ENCODE measurements around the gene GPATCH8. TPM values are rescaled to one million over a fixed set of nuclear protein-coding genes. Genes with fewer than 3 reads are reported as not detected.

The GPATCH8 gene
- total RNA-seq, 3 donors from 2014 or later (not counting 1 experiment from before 2014, with no cell fraction given): 104 to 111 (median 109) TPM

- no peaks in the 10 kb centered on the region for H3K9me3 ChIP-seq (ENCODE audit: control insufficient read depth, insufficient read depth, low read length)
- intact Hi-C loops (cut with micrococcal nuclease): no loop called here
- H3K27ac ChIP-seq (ENCODE audit: low read length): no peak overlapping the region
- peaks cover 72 to 76% of the 10 kb centered on the region in 2 donors for H3K4me1 Mint-ChIP-seq
- no peaks in the 10 kb centered on the region for H3K27me3 ChIP-seq (ENCODE audit: control insufficient read depth, insufficient read depth, low read length)
- H3K9me3 Mint-ChIP-seq: no peaks in the 10 kb centered on the region
- ATAC-seq: no peak
- H3K36me3 ChIP-seq (ENCODE audit: control insufficient read depth, insufficient read depth, low read length): no peaks in the 10 kb centered on the region
- TF ChIP-seq CTCF (IDR thresholded peaks at IDR 0.05): no peak
- no peak for DNase-seq
- no peak overlapping the region for H3K4me3 ChIP-seq (ENCODE audit: low read length)
- peaks cover 10% of the 10 kb centered on the region for H3K4me1 ChIP-seq (ENCODE audit: control insufficient read depth, insufficient read depth, low read length)
- no peak overlapping the region for H3K4me3 Mint-ChIP-seq
- H3K27ac Mint-ChIP-seq: peak overlapping the region in 1 of 2 donors; percentile 21
- H3K36me3 Mint-ChIP-seq: no peaks in the 10 kb centered on the region
- 67% methylated on average over 1 of the region's 2 CpGs for WGBS (ENCODE audit: insufficient coverage)
- H3K27me3 Mint-ChIP-seq (ENCODE audit: low read depth in 2 of 2): no peaks in the 10 kb centered on the region
Observed at GRCh38 chr17:44496815-44497214, 6.4 kb downstream of the GPATCH8 start.

DNA sequence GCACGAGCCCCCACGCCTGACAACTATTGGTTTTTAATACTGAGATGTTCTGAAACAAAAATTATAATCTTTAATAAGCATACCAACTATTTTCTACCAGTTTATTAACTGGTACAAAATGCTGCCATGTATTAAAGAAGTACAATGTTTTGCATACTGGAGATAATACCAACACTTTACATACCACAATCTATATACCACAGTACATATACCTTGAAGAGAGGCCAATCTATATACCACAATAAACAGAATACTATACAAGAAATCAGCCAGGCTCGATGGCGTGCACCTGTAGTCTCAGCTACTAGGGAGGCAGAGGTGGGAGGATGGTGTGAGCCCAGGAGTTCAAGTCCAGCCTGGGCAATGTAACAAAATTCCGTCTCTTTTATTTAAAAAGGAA, 9.9 kb downstream of the GPATCH8 start:
- 93% methylated on average over 3 of the region's 5 CpGs for WGBS (ENCODE audit: insufficient coverage)
- intact Hi-C loops (cut with micrococcal nuclease): no loop called here
- H3K27me3 Mint-ChIP-seq (ENCODE audit: low read depth in 2 of 2): no peaks in the 10 kb centered on the region
- H3K4me1 Mint-ChIP-seq: peaks cover 54 to 59% of the 10 kb centered on the region in 2 donors
- no peak for TF ChIP-seq CTCF (IDR thresholded peaks at IDR 0.05)
- no peaks in the 10 kb centered on the region for H3K36me3 ChIP-seq (ENCODE audit: control insufficient read depth, insufficient read depth, low read length)
- H3K4me3 Mint-ChIP-seq: no peak overlapping the region
- DNase-seq (no peak), ATAC-seq (no peak)
- no peaks in the 10 kb centered on the region for H3K36me3 Mint-ChIP-seq
- H3K9me3 Mint-ChIP-seq: no peaks in the 10 kb centered on the region
- H3K27ac ChIP-seq (ENCODE audit: low read length): no peak overlapping the region
- H3K27me3 ChIP-seq (ENCODE audit: control insufficient read depth, insufficient read depth, low read length): no peaks in the 10 kb centered on the region
- no peak overlapping the region for H3K27ac Mint-ChIP-seq
- peaks cover 10% of the 10 kb centered on the region for H3K4me1 ChIP-seq (ENCODE audit: control insufficient read depth, insufficient read depth, low read length)
- no peaks in the 10 kb centered on the region for H3K9me3 ChIP-seq (ENCODE audit: control insufficient read depth, insufficient read depth, low read length)
- no peak overlapping the region for H3K4me3 ChIP-seq (ENCODE audit: low read length)

- no peaks in the 10 kb centered on the region for H3K36me3 ChIP-seq (ENCODE audit: control insufficient read depth, insufficient read depth, low read length)
Observed at GRCh38 chr17:44492706-44493272, 10.4 kb downstream of the GPATCH8 start.

More at GRCh38 chr17:44492706-44493272, 10.4 kb downstream of the GPATCH8 start:
- WGBS (ENCODE audit: insufficient coverage): 90% methylated on average over 2 of the region's 2 CpGs
- Histone ChIP-seq H3K27me3 (ENCODE audit: control insufficient read depth, insufficient read depth, low read length) (no peaks in the 10 kb centered on the region), H3K27ac (ENCODE audit: low read length) (no peak overlapping the region), H3K4me3 (ENCODE audit: low read length) (no peak overlapping the region), H3K9me3 (ENCODE audit: control insufficient read depth, insufficient read depth, low read length) (no peaks in the 10 kb centered on the region), H3K4me1 (ENCODE audit: control insufficient read depth, insufficient read depth, low read length) (peaks cover 10% of the 10 kb centered on the region)
- no peak for DNase-seq
- no peak for TF ChIP-seq CTCF (IDR thresholded peaks at IDR 0.05)
- H3K4me3 Mint-ChIP-seq: no peak overlapping the region
- H3K27me3 Mint-ChIP-seq (ENCODE audit: low read depth in 2 of 2): no peaks in the 10 kb centered on the region
- H3K4me1 Mint-ChIP-seq: peaks cover 50 to 54% of the 10 kb centered on the region in 2 donors
- no peaks in the 10 kb centered on the region for H3K9me3 Mint-ChIP-seq
- no peak for ATAC-seq
- intact Hi-C loops (cut with micrococcal nuclease): no loop called here
- no peaks in the 10 kb centered on the region for H3K36me3 Mint-ChIP-seq
- H3K27ac Mint-ChIP-seq: peak overlapping the region in 1 of 2 donors; percentile 26

All from natural killer cell (primary cell).